HG03354 (cell line): ENCODE results near the gene BRF1.

Experiments
- ATAC-seq: cut with Tn5 transposase; IDR thresholded peaks from one replicate; pipeline ENCODE4 v1.9.1; 2021; ENCODE audit warnings: mild to moderate bottlenecking; ENCODE audit not compliant: unreplicated experiment, poor library complexity, severe bottlenecking

Gene BRF1

DNA sequence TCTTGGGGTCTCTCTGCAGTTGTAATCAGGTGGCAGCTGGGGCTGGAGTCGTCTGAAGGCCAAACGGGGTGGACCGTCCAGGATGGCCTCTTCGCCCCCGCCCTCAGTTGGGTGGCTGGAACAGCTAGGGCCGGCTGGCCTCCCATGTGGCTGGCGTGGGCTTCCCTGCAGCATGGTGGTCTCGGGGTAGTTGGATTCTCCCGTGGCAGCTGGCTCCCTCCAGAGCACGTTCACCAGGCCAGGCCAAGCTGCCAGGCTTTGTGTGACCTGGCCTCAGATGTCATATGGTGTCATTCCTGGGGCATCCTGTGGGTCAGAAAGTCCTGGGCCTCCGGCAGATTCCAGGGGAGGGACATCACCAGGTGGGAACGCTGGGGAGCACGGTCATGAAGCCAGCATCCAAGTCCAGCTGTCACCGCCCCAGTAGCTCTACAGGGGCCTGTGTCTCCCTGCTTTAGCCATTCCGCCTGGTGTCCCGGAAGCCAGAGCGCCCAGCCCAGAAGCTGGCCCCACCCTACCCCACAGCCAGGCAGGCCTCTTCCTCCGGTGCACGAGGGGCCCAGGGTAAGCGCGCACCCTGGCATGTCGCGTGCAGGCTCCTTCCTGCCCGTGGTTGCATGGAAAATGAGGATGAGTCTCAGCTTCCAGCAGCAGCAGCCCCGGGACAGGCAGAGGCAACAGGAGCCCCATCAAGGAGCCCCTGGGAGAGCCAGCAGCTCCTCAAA lies 118.3 kb downstream of the BRF1 start:
- no peak for ATAC-seq

DNA sequence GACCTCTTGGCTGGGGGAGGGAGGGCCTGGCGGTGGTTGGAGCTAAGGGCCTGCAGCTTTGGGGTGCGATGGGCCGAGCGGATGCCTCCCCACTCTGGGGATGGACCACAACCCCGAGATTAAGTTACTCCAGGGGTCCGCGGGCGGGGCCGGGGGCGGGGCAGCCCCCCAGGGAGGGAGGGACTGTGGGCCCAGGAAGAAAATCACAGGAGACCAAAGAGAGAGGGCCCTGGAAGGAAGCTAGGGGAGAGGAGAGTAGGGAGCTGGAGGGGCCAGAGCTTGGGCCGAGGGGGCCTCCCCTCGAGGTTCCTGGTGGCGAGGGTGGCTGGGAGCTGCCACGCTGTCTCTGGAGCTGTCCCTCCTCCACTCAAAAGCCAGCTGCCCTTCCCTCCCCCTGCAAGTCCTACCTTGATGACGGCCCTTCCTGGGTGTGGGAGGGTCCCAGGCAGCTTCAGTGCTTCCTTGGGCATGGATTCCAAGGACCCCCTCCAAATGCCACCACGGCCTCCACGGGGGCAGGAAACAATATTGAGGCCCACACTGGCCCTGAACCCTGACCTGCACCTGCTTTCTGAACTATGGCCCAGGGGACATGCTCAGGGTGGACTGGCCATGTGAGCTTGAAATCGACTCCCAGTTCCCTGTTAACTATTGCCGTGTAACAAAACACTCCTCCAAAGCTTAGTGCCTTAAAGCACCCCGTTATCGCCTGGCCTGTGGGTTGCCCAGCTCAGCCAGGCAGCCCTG lies 119.1 kb downstream of the BRF1 start:
- ATAC-seq = no peak

DNA sequence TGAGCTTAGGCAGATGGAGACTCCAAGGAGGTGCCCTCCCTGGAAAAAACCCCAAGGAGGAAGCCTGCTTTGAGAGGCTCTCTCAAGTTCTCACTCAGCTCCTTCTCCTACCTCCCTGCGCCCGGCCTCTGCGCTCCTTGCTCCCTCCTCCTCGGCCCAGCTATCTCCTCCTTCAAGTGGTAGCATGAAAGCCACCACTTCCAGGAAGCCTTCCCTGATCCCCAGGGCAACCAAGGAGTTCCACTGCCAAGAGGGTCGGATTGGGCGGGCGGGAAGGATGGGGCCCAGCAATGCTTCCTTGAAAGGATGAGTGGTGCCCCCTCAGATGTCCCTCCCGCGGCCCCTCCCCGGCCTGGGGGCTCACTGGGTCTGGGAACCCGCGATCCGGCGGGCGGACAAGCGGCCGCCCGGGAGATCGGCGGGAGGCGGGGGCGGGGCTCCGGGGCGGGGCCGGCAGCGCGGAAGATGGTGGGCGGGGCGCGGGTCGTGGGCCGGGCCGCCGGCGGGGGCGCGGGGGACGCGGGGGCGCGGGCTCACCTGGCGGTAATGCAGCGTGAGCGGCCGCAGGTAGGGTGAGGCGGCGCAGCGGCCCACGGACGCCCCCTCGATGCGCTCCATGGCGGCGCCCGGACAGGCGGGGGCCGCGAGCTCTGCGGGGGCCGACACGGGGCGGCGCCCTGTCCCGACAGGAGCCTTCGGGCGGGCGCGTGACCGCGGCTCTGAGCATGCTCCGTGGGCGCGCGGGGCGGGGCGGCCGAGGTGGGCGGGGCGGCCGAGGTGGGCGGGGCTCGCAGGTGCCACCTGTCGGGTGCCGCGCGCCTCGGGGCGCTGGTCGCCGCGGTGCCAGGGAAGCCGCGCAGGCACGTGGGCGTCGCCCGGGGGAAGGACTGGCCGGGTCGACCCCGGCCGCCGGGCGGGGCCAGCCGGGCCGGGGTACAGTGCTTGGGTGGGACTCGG lies 119.9 kb downstream of the BRF1 start, which contains the start of gene NUDT14:
Gene NUDT14 (minus strand): TSS at position 721 of the 957 bp plus-strand sequence. CDS start 103 bp downstream, at position 618.
- ATAC-seq = peak; percentile 55

DNA sequence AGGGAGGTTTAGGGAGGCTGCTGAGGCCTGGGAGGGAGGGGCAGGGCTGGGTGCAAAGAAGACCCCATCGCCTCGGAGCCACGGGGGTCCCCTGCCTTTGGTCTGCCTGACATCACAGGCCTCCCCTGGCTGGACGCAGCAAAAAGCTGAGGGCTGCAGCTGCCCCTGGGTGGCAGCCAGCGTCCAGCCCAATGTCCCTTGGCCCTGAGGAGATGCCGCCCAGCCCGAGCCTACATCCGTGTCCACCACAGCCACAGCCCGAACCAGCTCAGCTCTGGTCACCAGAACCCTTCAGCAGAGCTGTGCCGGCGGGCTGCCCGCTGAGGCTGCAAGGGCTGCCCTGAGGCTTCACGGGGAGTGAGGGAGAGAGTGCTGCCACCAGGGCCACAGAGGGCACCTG lies 121.6 kb downstream of the BRF1 start:
- no peak for ATAC-seq

- no peak for ATAC-seq
Measured at GRCh38 chr14:105178868-105179140, 122.0 kb downstream of the BRF1 start.

DNA sequence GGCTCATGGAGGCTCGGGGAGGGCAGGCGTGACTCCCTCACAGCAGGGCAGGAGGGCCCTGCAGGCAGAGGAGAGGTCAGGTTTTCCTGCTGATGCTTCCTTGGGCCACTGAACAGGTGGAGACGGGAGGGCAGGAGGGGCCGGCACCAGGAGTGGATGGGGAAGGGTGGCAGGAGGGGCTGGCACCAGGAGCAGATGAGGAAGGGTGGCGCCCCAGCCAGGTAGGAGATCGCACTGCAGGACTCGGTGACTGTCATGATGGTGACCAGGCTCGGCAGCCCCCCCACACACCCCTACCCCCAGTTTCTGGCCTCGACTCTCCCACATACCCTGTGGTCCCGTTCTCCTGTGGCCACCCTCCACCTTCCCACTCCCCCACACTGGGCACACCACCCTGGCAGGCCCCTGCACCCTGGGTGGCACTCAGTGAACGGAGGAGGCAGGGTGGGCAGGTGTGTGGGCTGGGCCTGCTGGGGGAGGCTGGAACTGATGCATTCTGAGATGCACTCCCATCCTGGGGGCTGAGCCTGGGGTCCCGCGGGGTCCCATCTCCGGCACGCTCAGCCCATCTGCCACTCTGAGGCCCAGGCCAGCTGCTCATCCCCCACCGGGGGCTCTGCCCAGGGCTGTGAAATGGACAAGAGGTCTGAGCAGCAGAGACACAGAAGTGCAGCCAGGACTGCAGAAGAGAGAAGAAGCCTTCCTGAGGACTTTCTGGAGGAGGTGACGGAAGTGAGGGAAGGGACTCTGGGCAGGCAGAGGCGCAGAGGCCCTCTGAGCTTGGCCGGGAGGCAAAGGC lies 122.5 kb downstream of the BRF1 start:
- ATAC-seq = no peak

DNA sequence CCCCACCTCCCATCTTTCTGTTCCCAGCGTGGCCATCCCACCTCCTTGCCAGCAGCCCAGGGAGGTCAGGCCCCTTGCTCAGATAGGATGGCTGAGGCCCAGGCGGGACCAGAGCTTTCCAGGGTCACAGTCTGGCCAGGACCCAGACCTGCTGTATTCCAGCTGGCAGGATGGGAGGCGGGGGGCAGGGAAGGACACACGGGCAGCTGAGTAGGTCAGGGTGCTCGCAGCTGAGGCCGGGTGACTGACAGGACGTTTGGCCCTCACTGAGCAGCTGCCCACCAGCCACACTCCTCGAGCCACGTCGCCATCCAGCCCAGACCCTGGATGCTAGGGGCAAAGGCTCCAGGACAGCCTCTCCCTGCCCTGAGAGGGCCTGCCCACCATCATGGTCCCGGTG lies 123.7 kb downstream of the BRF1 start:
- no peak for ATAC-seq

DNA sequence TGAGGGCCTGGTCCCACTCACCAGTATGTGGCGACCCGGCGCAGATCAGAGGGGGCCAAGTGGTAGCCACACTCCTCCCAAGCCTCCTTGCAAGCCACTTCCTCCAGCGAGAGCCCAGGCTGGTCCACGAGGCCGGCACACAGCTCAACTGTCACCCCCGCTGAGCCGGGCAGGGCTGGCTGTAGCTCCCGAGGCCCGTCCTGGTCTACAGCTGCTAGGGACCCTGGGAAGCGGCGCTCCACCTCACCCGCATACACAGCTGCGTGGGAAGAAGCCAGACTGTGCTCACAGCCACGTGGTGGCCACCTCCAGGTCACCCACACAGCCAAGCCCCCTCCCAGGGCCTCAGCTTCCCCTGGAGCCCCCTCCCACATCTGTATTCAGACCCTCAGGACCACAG lies 124.3 kb downstream of the BRF1 start:
- no peak for ATAC-seq

DNA sequence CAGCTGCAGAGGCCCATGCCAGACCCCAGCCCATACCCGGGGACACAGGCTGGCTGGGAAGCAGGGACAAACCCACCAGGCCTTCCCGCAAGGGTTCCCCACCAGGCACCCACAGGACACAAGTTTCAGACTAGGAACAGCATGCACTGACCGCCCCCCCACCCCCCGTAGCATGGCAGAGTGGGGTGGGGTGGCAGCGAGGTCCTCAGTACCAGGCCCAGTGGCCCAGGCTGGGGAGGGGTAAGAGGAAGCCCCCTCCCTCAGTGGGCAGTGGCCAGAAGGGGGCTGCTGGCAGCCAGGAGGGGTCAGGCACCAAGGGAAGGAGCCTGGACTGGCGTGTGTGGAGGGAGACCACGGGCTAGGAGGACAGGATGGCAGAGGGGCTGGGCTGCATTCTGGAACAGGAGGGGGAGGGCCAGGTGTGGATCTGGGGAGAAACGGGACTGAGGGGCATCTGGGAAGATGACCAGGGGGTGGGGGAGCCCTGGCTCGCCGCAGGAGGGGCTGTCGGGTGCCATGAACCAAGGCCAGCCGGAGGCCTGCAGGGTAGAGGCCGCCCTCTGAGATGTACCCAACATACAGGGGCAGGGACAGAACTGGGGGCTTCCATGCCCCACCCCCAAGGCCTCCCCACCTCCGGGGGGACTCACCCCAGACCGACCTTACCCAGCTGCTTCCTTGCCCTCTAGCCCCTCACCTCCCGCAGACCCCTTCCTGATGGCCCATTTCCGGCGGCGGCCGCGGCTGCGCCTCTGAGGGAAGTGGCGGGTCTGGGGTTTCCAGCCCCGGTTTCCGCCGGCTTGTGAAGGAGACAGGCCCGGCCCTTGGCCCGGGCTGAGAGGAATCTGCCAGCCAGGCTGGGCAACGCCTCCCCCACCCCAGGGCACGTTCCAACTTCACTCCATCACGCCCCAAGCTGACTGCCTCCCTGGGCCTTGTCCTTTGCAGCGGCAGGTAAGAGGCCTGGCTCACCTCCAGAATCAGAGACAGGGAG lies 126.6 kb downstream of the BRF1 start:
- ATAC-seq = no peak

- ATAC-seq = no peak
Measured at GRCh38 chr14:105173145-105173544, 127.7 kb downstream of the BRF1 start.

- no peak for ATAC-seq
Measured at GRCh38 chr14:105172476-105172875, 128.3 kb downstream of the BRF1 start.

DNA sequence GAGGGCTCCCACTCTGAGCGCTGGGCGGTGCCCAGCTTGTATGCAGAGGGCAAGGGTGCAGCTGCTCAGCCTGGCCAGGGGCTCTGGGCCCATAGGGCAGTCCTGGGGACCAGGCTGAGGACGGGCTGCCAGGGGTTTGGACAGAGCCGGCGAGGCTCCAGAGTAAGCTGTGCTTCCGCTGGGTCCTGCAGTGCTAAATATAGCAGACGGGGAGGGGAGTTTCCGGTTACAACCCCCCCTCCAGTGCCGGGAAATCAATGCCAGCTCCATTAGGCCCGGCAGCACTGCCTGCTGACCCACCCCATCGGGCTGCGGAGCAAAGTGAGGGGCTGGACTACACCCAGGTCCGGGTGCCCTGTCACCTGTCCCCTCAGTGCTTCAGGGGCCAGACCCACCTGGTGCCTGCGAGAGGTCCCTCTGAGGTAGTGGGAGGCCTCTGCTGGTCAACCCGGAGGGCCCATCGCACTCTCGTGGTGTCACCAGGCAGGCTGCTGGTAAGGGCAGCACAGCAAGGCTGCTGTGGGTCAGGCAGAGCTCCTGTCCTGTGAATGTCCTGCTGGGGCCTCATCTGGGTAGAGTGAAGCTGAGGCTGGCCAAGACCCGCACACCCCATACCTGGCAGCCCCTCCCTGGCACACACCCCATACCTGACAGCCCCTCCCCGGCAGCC lies 129.7 kb downstream of the BRF1 start:
- ATAC-seq = no peak

- ATAC-seq = no peak
Measured at GRCh38 chr14:105169776-105170655, 130.8 kb downstream of the BRF1 start.

DNA sequence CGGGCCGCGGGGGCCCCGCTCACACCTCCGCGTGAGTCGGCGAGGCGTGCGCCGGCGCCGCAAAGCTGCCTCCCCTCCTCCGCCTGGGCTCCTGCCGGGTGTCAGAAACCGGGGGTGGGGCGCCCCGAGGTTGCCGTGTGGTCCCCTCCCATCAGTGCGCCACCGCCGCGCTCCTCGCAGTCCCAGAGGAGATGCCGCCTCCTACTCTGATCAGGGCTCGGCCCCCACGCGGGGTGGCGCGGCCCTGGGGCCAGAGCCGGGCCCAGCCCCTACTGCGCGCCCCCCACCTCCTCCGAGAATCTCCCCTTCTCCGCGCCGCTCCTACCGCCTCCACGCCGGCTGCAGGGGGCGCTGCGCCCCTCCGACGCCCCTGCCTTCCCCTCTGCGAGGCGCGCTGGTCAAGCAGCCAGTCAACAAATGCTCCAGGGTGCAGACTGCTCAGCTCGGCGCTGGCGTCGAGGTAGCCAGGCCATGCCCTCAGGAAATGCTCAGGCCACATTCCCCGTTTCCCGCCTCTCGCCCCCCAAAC lies 131.8 kb downstream of the BRF1 start:
- no peak for ATAC-seq

DNA sequence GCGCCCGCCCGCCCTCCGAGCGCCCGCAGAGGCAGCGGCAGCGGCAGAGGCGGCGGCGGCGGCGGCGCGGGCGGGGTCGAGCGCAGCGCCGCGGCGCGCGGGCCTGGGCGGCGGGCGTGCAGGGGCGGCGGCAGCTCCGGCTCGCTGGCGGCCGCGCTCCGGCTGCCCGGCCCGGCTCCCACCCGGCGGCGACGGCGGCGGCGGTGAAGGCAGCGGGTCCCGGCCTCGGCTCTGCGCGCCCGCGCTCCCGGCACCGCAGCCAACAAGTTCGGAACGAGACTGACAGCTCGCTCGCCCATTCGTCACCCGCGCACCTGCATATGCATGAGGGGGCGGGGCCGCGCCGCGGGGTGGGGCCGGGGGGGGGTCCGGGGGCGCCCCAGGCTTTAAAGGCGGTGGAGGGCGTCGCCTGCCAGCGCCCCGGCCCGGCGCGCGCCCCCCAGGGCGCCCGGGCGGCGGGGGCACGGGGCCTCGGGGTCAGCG lies 132.3 kb downstream of the BRF1 start, which contains the start of gene JAG2:
Gene JAG2 (minus strand): TSS at position 281 of the 483 bp plus-strand sequence. CDS start 356 bp downstream, outside the sequence.
- no peak for ATAC-seq

DNA sequence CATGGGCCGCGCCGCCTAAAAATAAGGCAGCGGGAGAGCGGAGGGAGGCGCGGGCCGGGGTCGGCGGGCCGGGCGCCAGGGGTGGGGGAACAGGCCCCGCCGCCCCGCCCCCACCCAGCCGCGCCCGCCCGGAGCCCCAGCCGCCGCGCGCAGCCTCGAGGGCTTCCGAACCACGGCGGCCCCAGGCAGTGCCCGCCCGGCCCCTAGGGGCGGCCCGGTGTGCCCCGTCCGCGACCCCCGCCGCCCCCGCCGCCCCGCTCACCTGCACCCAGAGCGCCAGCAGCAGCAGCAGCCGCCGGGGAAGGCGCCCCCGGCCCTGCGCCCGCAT lies 132.7 kb downstream of the BRF1 start:
- no peak for ATAC-seq
